Measurements from ENCODE around the gene MRGPRX4.

Gene MRGPRX4

GRCh38 chr11:18209058-18209457, 36.4 kb downstream of the MRGPRX4 start:
- DNase-seq (ENCODE audit: low spot score), result no peak

- DNase-seq (ENCODE audit: low spot score), result no peak
Observed at GRCh38 chr11:18221274-18221876, 48.7 kb downstream of the MRGPRX4 start.

GRCh38 chr11:18222814-18223421, 50.3 kb downstream of the MRGPRX4 start:
- DNase-seq (ENCODE audit: low spot score), result no peak
